Body of pancreas (tissue), 4 donors: ENCODE measurements around the gene GLDN.

Experiments used
- POLR2A ChIP-seq, 3 donors: fragments of 450-650 bp; IDR thresholded peaks; one replicate each; pipeline ENCODE4 v1.6.1; 2016; ENCODE audit warnings: antibody characterized with exemption in 3 of 3, mild to moderate bottlenecking in 2 of 3
- TF ChIP-seq, protein P1 (sequence below), 7 experiments: fragments of 450-650 bp in 4 of 7; fragments of 200-600 bp in 3 of 7; sonication (generic) in 3 of 7; IDR thresholded peaks; one replicate each; pipeline ENCODE4 v1.5.1; 2016 to 2019; ENCODE audit warnings: antibody characterized with exemption in 7 of 7

DNA sequence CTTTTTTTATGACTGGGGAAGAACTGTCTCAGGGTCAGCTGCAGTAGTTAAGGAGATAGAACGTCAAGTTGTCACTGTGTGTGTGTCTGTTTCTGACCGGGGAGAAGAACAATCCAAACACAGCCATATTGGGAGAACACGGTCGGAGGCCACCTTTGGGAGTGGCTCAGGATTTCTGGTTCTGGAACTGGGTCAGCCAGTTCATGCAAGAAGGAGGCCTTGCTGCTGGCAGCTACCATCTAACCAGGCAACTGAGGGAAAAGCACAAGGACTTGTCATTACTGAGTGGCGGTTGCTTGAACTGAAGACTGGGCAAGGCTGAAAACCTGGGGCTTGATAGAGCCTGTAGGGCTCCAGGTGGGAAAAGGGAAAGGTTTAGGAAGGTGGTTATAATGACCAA is 24.6 kb downstream of the GLDN start:
- TF ChIP-seq, protein P1, sequence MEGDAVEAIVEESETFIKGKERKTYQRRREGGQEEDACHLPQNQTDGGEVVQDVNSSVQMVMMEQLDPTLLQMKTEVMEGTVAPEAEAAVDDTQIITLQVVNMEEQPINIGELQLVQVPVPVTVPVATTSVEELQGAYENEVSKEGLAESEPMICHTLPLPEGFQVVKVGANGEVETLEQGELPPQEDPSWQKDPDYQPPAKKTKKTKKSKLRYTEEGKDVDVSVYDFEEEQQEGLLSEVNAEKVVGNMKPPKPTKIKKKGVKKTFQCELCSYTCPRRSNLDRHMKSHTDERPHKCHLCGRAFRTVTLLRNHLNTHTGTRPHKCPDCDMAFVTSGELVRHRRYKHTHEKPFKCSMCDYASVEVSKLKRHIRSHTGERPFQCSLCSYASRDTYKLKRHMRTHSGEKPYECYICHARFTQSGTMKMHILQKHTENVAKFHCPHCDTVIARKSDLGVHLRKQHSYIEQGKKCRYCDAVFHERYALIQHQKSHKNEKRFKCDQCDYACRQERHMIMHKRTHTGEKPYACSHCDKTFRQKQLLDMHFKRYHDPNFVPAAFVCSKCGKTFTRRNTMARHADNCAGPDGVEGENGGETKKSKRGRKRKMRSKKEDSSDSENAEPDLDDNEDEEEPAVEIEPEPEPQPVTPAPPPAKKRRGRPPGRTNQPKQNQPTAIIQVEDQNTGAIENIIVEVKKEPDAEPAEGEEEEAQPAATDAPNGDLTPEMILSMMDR (IDR thresholded peaks at IDR 0.05), result no peak
- TF ChIP-seq POLR2A (IDR thresholded peaks at IDR 0.05), result no peak
